Activated CD8-positive, alpha-beta T cell treated with anti-CD3 and anti-CD28 coated beads for 36 hours (primary cell): ENCODE measurements around the gene NRSN2. TPM values are rescaled to one million over a fixed set of nuclear protein-coding genes. Genes with fewer than 3 reads are reported as not detected.

Experiments used
- ATAC-seq: fragments of 200-7000 bp; cut with Tn5 transposase; one replicate; pipeline ENCODE4 v1.10.0; 2021; ENCODE audit warnings: mild to moderate bottlenecking, moderate library complexity
- CTCF ChIA-PET: fragments of 350-600 bp; sonication (Branson Sonifier 250); formaldehyde crosslinking; loops from one replicate; lab custom pipeline; 2021; ENCODE audit warnings: antibody characterized with exemption; lab: Charles Lee
- POLR2A ChIA-PET: fragments of 350-600 bp; sonication (Branson Sonifier 250); formaldehyde crosslinking; loops from one replicate; lab custom pipeline; 2021; ENCODE audit warnings: antibody characterized with exemption; lab: Charles Lee
- DNase-seq: peaks from one replicate; pipeline ENCODE4 v3.0.0-alpha.2; 2020
- H3K27ac Mint-ChIP-seq: one replicate; pipeline ENCODE4 v1.8.0; 2021; ENCODE audit warnings: mild to moderate bottlenecking, mixed read lengths
- H3K27me3 Mint-ChIP-seq: one replicate; pipeline ENCODE4 v1.8.0; 2021; ENCODE audit warnings: mixed read lengths
- H3K36me3 Mint-ChIP-seq: one replicate; pipeline ENCODE4 v1.8.0; 2021; ENCODE audit warnings: low read depth, mixed read lengths
- H3K4me1 Mint-ChIP-seq: one replicate; pipeline ENCODE4 v1.8.0; 2021; ENCODE audit warnings: low read depth, mixed read lengths
- H3K4me3 Mint-ChIP-seq: one replicate; pipeline ENCODE4 v1.8.0; 2021; ENCODE audit warnings: mild to moderate bottlenecking, moderate library complexity, mixed read lengths
- H3K9me3 Mint-ChIP-seq: one replicate; pipeline ENCODE4 v1.8.0; 2021; ENCODE audit warnings: mixed read lengths
- CTCF ChIP-seq: fragments of 200-600 bp; IDR thresholded peaks from one replicate; pipeline ENCODE4 v1.8.0; 2022; ENCODE audit warnings: antibody characterized with exemption, mild to moderate bottlenecking
- intact Hi-C: fragments of 100-400 bp; cut with micrococcal nuclease; formaldehyde crosslinking; loops from one replicate; pipeline ENCODE4 v1.10.0; 2022
- total RNA-seq, 2 experiments: library from RNA; stranded (reverse); gene quantifications; one replicate each; pipeline ENCODE4 v1.2.3, GENCODE V29; 2021

The NRSN2 gene
- total RNA-seq, 2 experiments from 2014 or later: 8.0 to 8.7 TPM

DNA sequence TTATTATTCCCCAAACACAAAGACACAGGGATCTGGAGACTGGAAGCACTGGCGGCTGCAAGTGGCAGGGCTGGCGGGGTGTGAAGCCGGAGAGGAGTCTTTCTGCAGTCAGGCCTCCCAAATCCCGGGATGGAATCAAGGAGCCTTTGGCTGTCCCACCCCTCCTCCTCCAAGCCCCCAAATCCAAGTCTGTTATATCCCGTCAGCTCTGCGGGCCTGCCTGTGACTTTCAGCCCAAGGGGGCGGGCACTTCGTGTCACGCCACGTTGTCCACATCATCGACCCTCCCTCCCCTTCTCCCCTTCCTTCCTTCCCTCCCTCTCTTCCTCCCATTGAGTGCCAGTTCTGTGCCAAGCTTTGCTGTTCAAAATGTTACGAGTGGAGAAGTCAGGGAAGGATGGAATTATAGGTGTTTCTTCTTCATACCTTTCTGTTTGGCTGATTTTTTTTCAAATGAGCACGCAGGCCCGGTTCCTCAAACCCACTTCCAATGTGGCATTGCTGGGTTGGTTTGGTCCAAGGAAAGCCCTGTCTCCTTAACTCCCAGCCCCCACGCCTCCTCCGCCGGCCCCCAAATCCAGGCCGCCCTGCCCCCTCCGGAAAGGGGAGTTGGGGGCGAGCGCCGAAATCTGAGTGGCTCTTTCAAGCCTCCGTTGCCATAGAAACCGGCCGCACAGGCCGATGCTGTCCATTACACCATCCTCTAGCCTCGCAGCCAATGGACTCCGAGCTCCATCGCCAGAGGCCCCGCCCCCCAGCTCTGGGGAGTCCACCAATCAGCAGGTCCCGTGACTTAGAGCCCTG lies 36.9 kb upstream of the NRSN2 start:
- no peaks in the 10 kb centered on the region for H3K9me3 Mint-ChIP-seq
- ChIA-PET POLR2A (interaction anchor here (1.0 to 2.4 kb wide), 4 partner anchors 11 to 16 kb away, joined by 3 to 13 read pairs (median 10); no protein-coding TSS in a partner anchor), CTCF (interaction anchor here (0.8 to 2.9 kb wide), 11 partner anchors 8 to 130 kb away, joined by 3 to 9 read pairs (median 3); no protein-coding TSS in a partner anchor)
- intact Hi-C loops: no loop called here
- no peaks in the 10 kb centered on the region for H3K36me3 Mint-ChIP-seq
- H3K4me1 Mint-ChIP-seq: peaks cover 15% of the 10 kb centered on the region
- DNase-seq (peak; percentile 94), ATAC-seq (peak; percentile 100)
- no peaks in the 10 kb centered on the region for H3K27me3 Mint-ChIP-seq
- peak overlapping the region; percentile 66 for H3K4me3 Mint-ChIP-seq
- TF ChIP-seq CTCF: no peak
- peak overlapping the region; percentile 40 for H3K27ac Mint-ChIP-seq

DNA sequence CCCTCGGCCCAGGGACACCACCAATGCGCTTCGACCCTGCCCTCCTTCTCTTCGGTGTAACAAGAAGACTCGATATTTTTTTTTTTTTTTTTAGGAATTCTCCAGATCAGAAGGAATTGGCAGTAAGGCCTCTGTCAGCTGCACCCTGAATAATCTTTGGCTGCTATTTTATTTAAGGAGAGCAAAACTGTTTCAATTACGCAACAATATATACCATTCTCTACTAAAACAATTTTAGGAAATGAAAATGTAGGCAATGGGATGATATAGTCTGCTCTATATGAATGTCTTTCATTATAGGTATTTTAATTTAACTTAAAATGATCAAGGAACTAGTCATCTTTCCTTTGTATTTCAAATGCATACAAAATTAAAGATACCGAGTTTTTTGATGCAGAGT lies 36.3 kb upstream of the NRSN2 start:
- peak overlapping the region; percentile 66 for H3K4me3 Mint-ChIP-seq
- ATAC-seq (no peak), DNase-seq (no peak)
- ChIA-PET POLR2A (interaction anchor here (1.8 to 2.4 kb wide), 3 partner anchors 11 to 14 kb away, joined by 8 to 13 read pairs (median 12); no protein-coding TSS in a partner anchor), CTCF (interaction anchor here (0.8 to 2.9 kb wide), 6 partner anchors 9 to 44 kb away, joined by 3 to 9 read pairs (median 3); no protein-coding TSS in a partner anchor)
- no peak overlapping the region for H3K27ac Mint-ChIP-seq
- H3K27me3 Mint-ChIP-seq: no peaks in the 10 kb centered on the region
- intact Hi-C loops: no loop called here
- no peaks in the 10 kb centered on the region for H3K36me3 Mint-ChIP-seq
- TF ChIP-seq CTCF: no peak
- no peaks in the 10 kb centered on the region for H3K9me3 Mint-ChIP-seq
- peaks cover 15% of the 10 kb centered on the region for H3K4me1 Mint-ChIP-seq

GRCh38 chr20:311609-312008 lies 35.3 kb upstream of the NRSN2 start:
- H3K36me3 Mint-ChIP-seq: no peaks in the 10 kb centered on the region
- intact Hi-C loops: no loop called here
- no peak for ATAC-seq

DNA sequence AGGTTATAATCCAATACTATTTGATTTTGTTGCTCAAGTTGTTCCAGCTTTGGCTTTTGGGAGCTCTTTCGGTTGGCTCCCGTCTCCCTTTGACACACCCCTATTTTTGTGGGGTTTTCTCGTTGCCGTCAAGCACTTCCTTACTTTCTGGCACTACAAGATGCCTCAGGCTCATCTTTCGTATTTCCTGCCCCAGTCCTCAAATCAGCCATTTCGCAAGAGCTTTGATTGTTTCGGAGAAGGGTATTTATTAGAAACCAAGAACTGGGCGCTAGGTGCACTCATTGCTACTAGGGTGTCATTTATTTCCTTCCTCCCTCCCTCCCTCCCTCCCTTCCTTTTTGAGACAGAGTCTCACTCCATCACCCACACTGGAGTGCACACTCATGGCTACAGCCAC lies 34.8 kb upstream of the NRSN2 start:
- H3K4me1 Mint-ChIP-seq: peaks cover 15% of the 10 kb centered on the region
- ChIA-PET CTCF (interaction anchor here (0.7 to 4.0 kb wide), 4 partner anchors 9 to 18 kb away, joined by 3 to 16 read pairs (median 6); no protein-coding TSS in a partner anchor), POLR2A (interaction anchor here (1.1 to 1.9 kb wide), 2 partner anchors 9 to 11 kb away, joined by 3 to 8 read pairs; no protein-coding TSS in a partner anchor)
- DNase-seq: no peak
- H3K27me3 Mint-ChIP-seq: no peaks in the 10 kb centered on the region
- TF ChIP-seq CTCF: no peak
- H3K4me3 Mint-ChIP-seq: no peak overlapping the region
- no peaks in the 10 kb centered on the region for H3K9me3 Mint-ChIP-seq
- ATAC-seq: no peak
- H3K27ac Mint-ChIP-seq: no peak overlapping the region
- intact Hi-C loops: no loop called here
- no peaks in the 10 kb centered on the region for H3K36me3 Mint-ChIP-seq

More at GRCh38 chr20:311609-312008, 35.3 kb upstream of the NRSN2 start:
- Mint-ChIP-seq H3K27me3 (no peaks in the 10 kb centered on the region), H3K27ac (no peak overlapping the region), H3K9me3 (no peaks in the 10 kb centered on the region), H3K4me1 (peaks cover 15% of the 10 kb centered on the region), H3K4me3 (no peak overlapping the region)
- TF ChIP-seq CTCF: no peak
- POLR2A ChIA-PET: interaction anchor here (1.1 to 1.9 kb wide), 2 partner anchors 9 to 12 kb away, joined by 3 to 8 read pairs; no protein-coding TSS in a partner anchor
- CTCF ChIA-PET: interaction anchor here (0.7 to 4.0 kb wide), 5 partner anchors 10 to 45 kb away, joined by 3 to 16 read pairs (median 3); no protein-coding TSS in a partner anchor
- no peak for DNase-seq
